Ascending aorta (tissue), 2 donors: Measurements from ENCODE around the gene BAG5. TPM values are rescaled to one million over a fixed set of nuclear protein-coding genes. Genes with fewer than 3 reads are reported as not detected.

ENCODE experiments used
- DNase-seq, 2 donors: peaks; one replicate each; pipeline ENCODE4 v3.0.0-alpha.2; 2019; ENCODE audit warnings: low spot score in 2 of 2
- H3K27ac ChIP-seq, 2 donors: fragments of 200-600 bp; sonication (generic); one replicate each; pipeline ENCODE4 v1.5.1; 2016 to 2017; ENCODE audit warnings: mild to moderate bottlenecking in 1 of 2
- H3K27me3 ChIP-seq: fragments of 200-600 bp; sonication (generic); one replicate; pipeline ENCODE4 v1.5.1; 2017
- H3K36me3 ChIP-seq, 2 donors: fragments of 200-600 bp; sonication (generic); one replicate each; pipeline ENCODE4 v1.5.1; 2016
- H3K4me1 ChIP-seq, 2 donors: fragments of 200-600 bp; sonication (generic); one replicate each; pipeline ENCODE4 v1.5.1; 2016 to 2017; ENCODE audit warnings: mild to moderate bottlenecking in 1 of 2
- H3K4me3 ChIP-seq, 2 donors: fragments of 200-600 bp; sonication (generic); one replicate each; pipeline ENCODE4 v1.5.1; 2016 to 2017; ENCODE audit warnings: mild to moderate bottlenecking in 1 of 2
- H3K9me3 ChIP-seq, 2 donors: fragments of 200-600 bp; sonication (generic); one replicate each; pipeline ENCODE4 v1.5.1; 2016
- CTCF ChIP-seq, 3 experiments: fragments of 200-600 bp in 2 of 3; fragments of 450-650 bp in 1 of 3; sonication (generic) in 2 of 3; IDR thresholded peaks; one replicate each; pipeline ENCODE4 v1.5.1; 2016 to 2019; ENCODE audit warnings: antibody characterized with exemption in 3 of 3, mild to moderate bottlenecking in 1 of 3, moderate library complexity in 1 of 3
- intact Hi-C: fragments of 100-400 bp; cut with DNase I; formaldehyde crosslinking; loops from one replicate; pipeline ENCODE4 v1.15.1; 2023
- total RNA-seq: library from RNA; depleted of rRNA; stranded (reverse); fragments of >200 nt; gene quantifications from one replicate; pipeline ENCODE4 v1.1.0, GENCODE V29; 2016

The BAG5 gene
- total RNA-seq, 1 donor from 2014 or later, result 7.1 TPM

GRCh38 chr14:103537175-103537990, 25.1 kb downstream of the BAG5 start:
- Histone ChIP-seq H3K9me3 (no peaks in the 10 kb centered on the region), H3K27me3 (no peaks in the 10 kb centered on the region), H3K27ac (peak overlapping the region; percentile 57 to 83), H3K4me3 (no peak overlapping the region), H3K36me3 (peaks cover 9 to 19% of the 10 kb centered on the region in 2 donors), H3K4me1 (peaks cover 33% of the 10 kb centered on the region in 2 donors)
- DNase-seq, result no peak
- intact Hi-C loops, result no loop called here
- no peak for TF ChIP-seq CTCF (IDR thresholded peaks at IDR 0.05)

DNA sequence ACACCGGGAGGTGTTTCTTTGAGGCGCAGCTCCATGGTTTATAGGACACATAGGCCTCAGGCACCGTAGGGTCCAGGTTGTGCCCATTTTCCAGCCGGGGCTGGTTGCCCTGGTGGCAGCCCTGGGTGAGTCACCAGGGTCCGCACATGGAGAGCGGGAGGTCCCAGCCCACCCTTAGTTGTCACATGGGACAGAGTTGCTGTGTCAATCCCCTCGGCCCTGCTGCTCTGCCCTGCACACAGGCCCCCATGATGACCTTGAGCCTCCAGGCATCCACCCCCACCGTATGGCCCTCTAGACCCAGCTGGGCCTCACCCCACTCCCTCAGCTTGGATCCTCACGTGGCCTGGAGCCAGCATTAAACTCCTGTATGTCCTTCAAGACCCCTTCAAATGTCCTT, 25.8 kb downstream of the BAG5 start:
- TF ChIP-seq CTCF (IDR thresholded peaks at IDR 0.05), result no peak
- intact Hi-C loops, result no loop called here
- no peak for DNase-seq
- H3K27me3 ChIP-seq, result no peaks in the 10 kb centered on the region
- peaks cover 9 to 19% of the 10 kb centered on the region in 2 donors for H3K36me3 ChIP-seq
- no peak overlapping the region for H3K4me3 ChIP-seq
- H3K4me1 ChIP-seq, result peaks cover 26% of the 10 kb centered on the region in 2 donors
- no peaks in the 10 kb centered on the region for H3K9me3 ChIP-seq
- peak overlapping the region in 1 of 2 donors; percentile 22 for H3K27ac ChIP-seq

DNA sequence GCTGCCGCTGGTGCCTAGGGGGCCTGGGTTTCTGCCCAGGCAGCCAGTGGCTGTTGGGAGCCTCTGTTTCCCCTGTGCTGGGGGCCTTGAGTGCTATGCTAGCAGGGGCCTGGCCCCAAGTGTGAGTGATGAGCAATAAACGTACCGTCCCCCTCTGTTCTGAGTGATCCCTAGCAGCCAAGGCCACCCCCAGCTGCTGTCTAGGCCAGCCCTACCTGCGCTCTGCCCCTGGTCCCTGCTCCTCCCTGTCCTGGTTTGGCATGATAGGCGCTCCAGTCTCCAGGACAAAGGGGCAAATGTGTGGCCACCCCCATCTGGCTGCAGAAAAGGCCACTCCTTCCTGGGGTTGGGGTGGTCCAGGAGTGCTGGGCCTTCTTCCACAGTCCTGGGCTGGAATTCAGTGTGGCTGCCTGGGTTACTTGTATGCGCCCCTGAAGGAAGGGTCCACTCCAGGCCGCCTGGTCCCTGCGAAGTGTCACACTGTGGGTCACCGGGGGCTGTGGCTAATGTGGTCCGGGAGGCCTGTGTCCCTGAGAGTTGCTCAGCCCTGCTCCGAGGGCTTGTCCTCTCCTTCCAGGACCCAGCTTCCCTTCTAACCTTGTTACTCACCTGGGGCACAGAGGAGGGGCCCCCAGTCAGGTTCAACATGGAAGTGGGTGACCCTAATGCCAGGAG, 26.4 kb downstream of the BAG5 start:
- H3K4me1 ChIP-seq, result peaks cover 19% of the 10 kb centered on the region in 2 donors
- H3K27ac ChIP-seq, result peak overlapping the region in 1 of 2 donors; percentile 22
- DNase-seq, result no peak
- no peak for TF ChIP-seq CTCF (IDR thresholded peaks at IDR 0.05)
- no peaks in the 10 kb centered on the region for H3K27me3 ChIP-seq
- no peaks in the 10 kb centered on the region for H3K9me3 ChIP-seq
- H3K4me3 ChIP-seq, result no peak overlapping the region
- intact Hi-C loops, result no loop called here
- peaks cover 9 to 19% of the 10 kb centered on the region in 2 donors for H3K36me3 ChIP-seq

GRCh38 chr14:103535081-103535890, 27.2 kb downstream of the BAG5 start:
- Histone ChIP-seq H3K36me3 (peaks cover 9 to 19% of the 10 kb centered on the region in 2 donors), H3K9me3 (no peaks in the 10 kb centered on the region), H3K27ac (peak overlapping the region; percentile 37 to 65), H3K4me3 (no peak overlapping the region), H3K4me1 (peaks cover 12 to 17% of the 10 kb centered on the region in 2 donors), H3K27me3 (no peaks in the 10 kb centered on the region)
- no peak for TF ChIP-seq CTCF (IDR thresholded peaks at IDR 0.05)
- DNase-seq, result no peak
- intact Hi-C loops, result no loop called here

GRCh38 chr14:103534576-103535061, 27.8 kb downstream of the BAG5 start:
- no peak for DNase-seq
- no peak for TF ChIP-seq CTCF (IDR thresholded peaks at IDR 0.05)
- Histone ChIP-seq H3K27ac (peak overlapping the region; percentile 37 to 65), H3K4me1 (peaks cover 13 to 17% of the 10 kb centered on the region in 2 donors), H3K36me3 (peaks cover 9 to 19% of the 10 kb centered on the region in 2 donors), H3K4me3 (no peak overlapping the region), H3K9me3 (no peaks in the 10 kb centered on the region), H3K27me3 (no peaks in the 10 kb centered on the region)
- intact Hi-C loops, result no loop called here
